Measurements from ENCODE around the gene CD209.

DNA sequence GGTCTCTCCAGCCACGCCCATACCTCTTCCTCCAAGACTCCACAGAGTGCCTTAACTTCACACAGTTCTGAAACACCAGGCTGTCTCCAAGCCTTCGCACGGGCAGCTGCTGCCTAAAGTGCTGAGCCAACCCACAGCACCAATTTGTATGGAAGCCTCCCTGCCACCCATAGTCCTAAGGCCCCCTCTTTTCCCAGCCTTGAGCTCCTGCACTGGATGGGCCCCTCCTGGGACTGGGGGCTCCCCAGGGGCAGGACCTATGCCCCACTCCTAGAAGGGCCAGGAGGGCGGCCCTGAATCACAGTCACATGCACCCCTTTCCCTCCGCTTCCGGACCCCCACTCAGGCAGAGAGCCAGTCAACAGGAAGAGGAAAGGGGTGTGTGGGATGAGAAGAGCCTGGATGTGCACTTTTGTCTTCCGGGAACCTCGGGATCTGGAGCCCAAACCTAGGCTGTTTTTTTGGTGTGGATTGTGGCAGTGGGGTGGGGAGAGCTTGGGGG lies 40.3 kb downstream of the CD209 start:
- TF ChIP-seq ZNF274 (IDR thresholded peaks at IDR 0.05; ENCODE audit: low read depth, low read length): no peak
- TF ChIP-seq YY1 (IDR thresholded peaks at IDR 0.05; ENCODE audit: insufficient read depth, insufficient read length): no peak

Measured in NT2/D1 (cell line).